Measurements from ENCODE around the gene CUZD1. TPM values are rescaled to one million over a fixed set of nuclear protein-coding genes. Genes with fewer than 3 reads are reported as not detected.

Gene CUZD1
- total and polyA plus RNA-seq, 2 of the 13 experiments (the other 11 are each of a cell fraction or from before 2014, with no cell fraction given), result 0.22 to 0.29 TPM

DNA sequence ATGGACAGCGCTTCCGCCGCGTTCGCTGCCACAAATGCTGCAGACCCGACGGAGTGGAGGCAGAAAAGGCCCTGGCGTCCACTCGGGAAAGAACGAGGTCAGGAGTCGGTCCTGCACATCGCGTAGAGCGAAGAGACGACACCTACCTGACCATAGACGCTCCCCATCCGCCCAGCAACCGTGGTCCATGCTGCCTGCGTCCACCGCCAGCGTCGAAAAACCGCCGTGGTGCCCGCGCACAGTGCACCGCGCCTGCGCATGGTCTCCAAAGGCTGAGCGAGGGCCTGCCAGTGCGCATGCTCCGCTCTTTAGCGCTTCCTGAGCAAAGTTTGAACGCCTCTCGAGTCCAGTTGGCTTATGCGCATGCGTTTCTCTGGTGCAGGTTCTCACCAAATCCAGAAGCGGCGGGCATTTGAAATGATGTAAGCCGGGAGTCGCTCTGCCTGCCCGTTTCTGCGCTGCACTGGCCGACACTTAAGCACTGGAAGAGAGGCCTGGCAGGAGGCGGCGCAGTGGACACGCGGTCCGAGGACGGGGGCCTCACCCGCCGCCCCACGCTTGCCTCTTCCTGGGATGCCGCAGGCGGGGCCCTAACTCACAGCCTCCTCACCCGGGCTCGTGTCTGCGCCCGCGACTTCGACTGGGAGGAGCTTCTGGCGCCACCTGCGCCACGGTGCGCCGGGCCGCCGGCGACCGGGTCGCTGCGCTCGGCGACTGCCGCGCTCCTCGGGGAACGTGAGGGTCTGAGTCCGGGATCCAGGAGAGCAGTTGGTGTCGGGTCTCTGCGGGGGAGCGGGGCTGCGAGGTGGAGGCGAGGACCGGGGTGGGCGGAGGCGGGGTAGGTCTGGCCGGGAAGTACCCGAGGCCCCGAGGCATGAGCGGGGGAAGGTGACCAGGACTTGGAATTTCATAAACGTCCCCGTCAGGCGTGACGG is 33.9 kb upstream of the CUZD1 start, which contains the start of gene FAM24B (continued):
- TF ChIP-seq ZNF441 (CRISPR knock-in tag; IDR thresholded peaks at IDR 0.05; ENCODE audit: borderline replicate concordance) (peak; percentile 62; the same call in 1 of the 2 replicates), TARDBP (CRISPR knock-in tag; IDR thresholded peaks at IDR 0.05) (0 out of 2 replicates have a peak, but pooled peaks have one; percentile 42), ZNF414 (CRISPR knock-in tag; IDR thresholded peaks at IDR 0.05) (peak; percentile 57; the same call in 1 of the 2 replicates), NPAS2 (CRISPR knock-in tag; IDR thresholded peaks at IDR 0.05; ENCODE audit: borderline replicate concordance) (no peak), KDM1A (CRISPR knock-in tag; IDR thresholded peaks at IDR 0.05) (no peak), TFAP4 (IDR thresholded peaks at IDR 0.05; ENCODE audit: borderline replicate concordance, low read depth) (no peak), ZNF124 (CRISPR knock-in tag; IDR thresholded peaks at IDR 0.05) (no peak), ESRRA (CRISPR knock-in tag; IDR thresholded peaks at IDR 0.05; ENCODE audit: low read depth) (no peak), KMT2B (CRISPR knock-in tag; IDR thresholded peaks at IDR 0.05) (no peak), ZNF574 (CRISPR knock-in tag; IDR thresholded peaks at IDR 0.05) (peak; percentile 14; the same call in 1 of the 2 replicates), ZNF570 (CRISPR knock-in tag; IDR thresholded peaks at IDR 0.05; ENCODE audit: borderline replicate concordance) (no peak), KLF13 (CRISPR knock-in tag; IDR thresholded peaks at IDR 0.05) (no peak), ISL2 (CRISPR knock-in tag; IDR thresholded peaks at IDR 0.05) (no peak), MXD3 (CRISPR knock-in tag; IDR thresholded peaks at IDR 0.05) (peak; percentile 84), ZNF501 (CRISPR knock-in tag; IDR thresholded peaks at IDR 0.05) (peak; percentile 73), HMG20A (CRISPR knock-in tag; IDR thresholded peaks at IDR 0.05; ENCODE audit: borderline replicate concordance) (no peak), NCOA1 (CRISPR knock-in tag; IDR thresholded peaks at IDR 0.05) (no peak), ZFY (CRISPR knock-in tag; IDR thresholded peaks at IDR 0.05) (peak; percentile 76)
- TF ChIP-seq, protein P1, sequence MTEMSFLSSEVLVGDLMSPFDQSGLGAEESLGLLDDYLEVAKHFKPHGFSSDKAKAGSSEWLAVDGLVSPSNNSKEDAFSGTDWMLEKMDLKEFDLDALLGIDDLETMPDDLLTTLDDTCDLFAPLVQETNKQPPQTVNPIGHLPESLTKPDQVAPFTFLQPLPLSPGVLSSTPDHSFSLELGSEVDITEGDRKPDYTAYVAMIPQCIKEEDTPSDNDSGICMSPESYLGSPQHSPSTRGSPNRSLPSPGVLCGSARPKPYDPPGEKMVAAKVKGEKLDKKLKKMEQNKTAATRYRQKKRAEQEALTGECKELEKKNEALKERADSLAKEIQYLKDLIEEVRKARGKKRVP (CRISPR knock-in tag; IDR thresholded peaks at IDR 0.05), result peak in 1 of 2 experiments; percentile 73; a peak in 2 of 4 replicates
- TF ChIP-seq, protein P2, sequence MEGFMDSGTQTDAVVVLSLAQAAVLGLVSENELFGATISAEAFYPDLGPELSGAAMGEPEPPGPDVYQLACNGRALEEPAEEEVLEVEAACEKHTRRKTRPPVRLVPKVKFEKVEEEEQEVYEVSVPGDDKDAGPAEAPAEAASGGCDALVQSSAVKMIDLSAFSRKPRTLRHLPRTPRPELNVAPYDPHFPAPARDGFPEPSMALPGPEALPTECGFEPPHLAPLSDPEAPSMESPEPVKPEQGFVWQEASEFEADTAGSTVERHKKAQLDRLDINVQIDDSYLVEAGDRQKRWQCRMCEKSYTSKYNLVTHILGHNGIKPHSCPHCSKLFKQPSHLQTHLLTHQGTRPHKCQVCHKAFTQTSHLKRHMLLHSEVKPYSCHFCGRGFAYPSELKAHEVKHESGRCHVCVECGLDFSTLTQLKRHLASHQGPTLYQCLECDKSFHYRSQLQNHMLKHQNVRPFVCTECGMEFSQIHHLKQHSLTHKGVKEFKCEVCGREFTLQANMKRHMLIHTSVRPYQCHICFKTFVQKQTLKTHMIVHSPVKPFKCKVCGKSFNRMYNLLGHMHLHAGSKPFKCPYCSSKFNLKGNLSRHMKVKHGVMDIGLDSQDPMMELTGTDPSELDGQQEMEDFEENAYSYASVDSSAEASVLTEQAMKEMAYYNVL (CRISPR knock-in tag; IDR thresholded peaks at IDR 0.05; ENCODE audit: borderline replicate concordance), result 0 out of 2 replicates have a peak, but pooled peaks have one; percentile 15
- TF ChIP-seq, protein P3, sequence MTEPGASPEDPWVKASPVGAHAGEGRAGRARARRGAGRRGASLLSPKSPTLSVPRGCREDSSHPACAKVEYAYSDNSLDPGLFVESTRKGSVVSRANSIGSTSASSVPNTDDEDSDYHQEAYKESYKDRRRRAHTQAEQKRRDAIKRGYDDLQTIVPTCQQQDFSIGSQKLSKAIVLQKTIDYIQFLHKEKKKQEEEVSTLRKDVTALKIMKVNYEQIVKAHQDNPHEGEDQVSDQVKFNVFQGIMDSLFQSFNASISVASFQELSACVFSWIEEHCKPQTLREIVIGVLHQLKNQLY (CRISPR knock-in tag; IDR thresholded peaks at IDR 0.05), result no peak
